ENCODE data around the gene MAD1L1.

DNA sequence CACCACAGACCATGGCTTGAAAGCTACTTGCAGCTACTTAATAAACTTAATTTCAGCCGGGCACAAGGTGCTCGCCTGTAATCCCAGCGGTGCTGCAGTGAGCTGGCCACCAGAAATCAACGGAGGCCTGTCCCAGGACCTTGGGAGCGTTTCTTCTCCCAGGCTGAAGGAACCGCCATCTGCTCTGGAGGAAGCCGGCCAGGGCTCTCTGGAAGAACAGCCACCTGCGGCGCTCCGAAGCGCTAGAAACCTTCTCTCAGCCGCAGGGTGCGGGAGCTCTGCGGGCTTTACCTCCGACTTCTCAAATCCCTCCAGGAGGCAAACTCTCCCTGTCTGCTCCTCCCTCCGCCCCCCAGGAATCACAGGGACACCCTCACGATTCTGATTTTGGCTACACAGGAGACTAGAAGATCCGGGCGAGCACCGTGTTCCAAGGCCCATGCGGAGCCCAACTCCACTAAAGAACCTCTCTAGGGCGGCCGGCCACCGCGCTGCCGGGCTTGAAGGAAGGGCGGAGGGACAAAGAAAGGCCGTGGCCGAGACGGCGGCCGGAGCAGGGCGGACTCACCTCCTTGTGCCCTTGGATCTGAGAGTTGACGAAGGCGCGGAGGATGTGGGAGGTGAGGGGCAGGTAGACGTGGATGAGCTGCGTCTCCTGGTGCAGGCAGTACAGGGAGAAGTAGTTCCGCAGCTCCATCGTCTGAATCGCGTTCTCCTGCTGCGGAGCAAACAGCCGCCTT lies 23.7 kb upstream of the MAD1L1 start:
- TF ChIP-seq CTCF (conservative IDR thresholded peaks at IDR 0.05; ENCODE audit: low read depth, low read length) (no peak), EZH2 (IDR thresholded peaks at IDR 0.05; ENCODE audit: borderline replicate concordance, low read depth, low read length, poor library complexity, severe bottlenecking) (no peak)
